ENCODE data around the gene SCN2B.
"Not testable (repeated sequence)": the region's sequence is repeated elsewhere in the genome, so short reads cannot be mapped to it uniquely, and the experiment has no call there.

SCN2B gene

GRCh38 chr11:118193910-118194566 is 17.6 kb upstream of the SCN2B start:
- ChIA-PET CTCF (no interaction called here), POLR2A (ENCODE audit: low non-redundant PET) (interaction anchor here (0.6 kb wide), 1 partner anchor 42 kb away, joined by 4 read pairs; the partner anchor contains the start of gene SCN4B)
- TF ChIP-seq CTCF (conservative IDR thresholded peaks at IDR 0.05; ENCODE audit: low read depth), result no peak
- H3K27ac ChIP-seq, result no peak overlapping the region
- DNase-seq (ENCODE audit: low spot score), result no peak

- POLR2A ChIA-PET (ENCODE audit: low non-redundant PET); DNase-seq (ENCODE audit: low spot score); H3K27ac ChIP-seq: not testable (repeated sequence)
- CTCF ChIA-PET, result interaction anchor here (1.5 kb wide), 1 partner anchor 21 kb away, joined by 7 read pairs; no protein-coding TSS in a partner anchor
Observed at GRCh38 chr11:118192817-118193216, 16.4 kb upstream of the SCN2B start.

GRCh38 chr11:118190942-118191506 is 14.6 kb upstream of the SCN2B start:
- H3K27ac ChIP-seq; POLR2A ChIA-PET (ENCODE audit: low non-redundant PET); DNase-seq (ENCODE audit: low spot score): not testable (repeated sequence)
- CTCF ChIA-PET, result interaction anchor here (1.5 kb wide), 1 partner anchor 19 kb away, joined by 7 read pairs; no protein-coding TSS in a partner anchor

- POLR2A ChIA-PET (ENCODE audit: low non-redundant PET), result no interaction called here
- H3K27ac ChIP-seq, result no peak overlapping the region
- no peak for DNase-seq (ENCODE audit: low spot score)
- CTCF ChIA-PET, result interaction anchor here (2.0 kb wide), 1 partner anchor 15 kb away, joined by 8 read pairs; no protein-coding TSS in a partner anchor
- TF ChIP-seq CTCF (conservative IDR thresholded peaks at IDR 0.05; ENCODE audit: low read depth), result no peak
Observed at GRCh38 chr11:118186346-118187107, 10.1 kb upstream of the SCN2B start.

- ChIA-PET POLR2A (ENCODE audit: low non-redundant PET) (no interaction called here), CTCF (interaction anchor here (0.8 to 2.0 kb wide), 2 partner anchors 10 to 14 kb away, joined by 4 to 8 read pairs; no protein-coding TSS in a partner anchor)
- DNase-seq (ENCODE audit: low spot score), result no peak
- no peak overlapping the region for H3K27ac ChIP-seq
- TF ChIP-seq CTCF (conservative IDR thresholded peaks at IDR 0.05; ENCODE audit: low read depth), result no peak
Observed at GRCh38 chr11:118184784-118185579, 8.5 kb upstream of the SCN2B start.

GRCh38 chr11:118183691-118184090 is 7.3 kb upstream of the SCN2B start:
- H3K27ac ChIP-seq; DNase-seq (ENCODE audit: low spot score); POLR2A ChIA-PET (ENCODE audit: low non-redundant PET): not testable (repeated sequence)
- CTCF ChIA-PET, result interaction anchor here (0.6 kb wide), 1 partner anchor 280 kb away, joined by 3 read pairs; no protein-coding TSS in a partner anchor

- ChIA-PET CTCF (interaction anchor here (0.6 to 2.5 kb wide), 5 partner anchors 9 to 54 kb away, joined by 3 to 23 read pairs (median 3); no protein-coding TSS in a partner anchor), POLR2A (ENCODE audit: low non-redundant PET) (no interaction called here)
- no peak for TF ChIP-seq CTCF (conservative IDR thresholded peaks at IDR 0.05; ENCODE audit: low read depth)
- DNase-seq (ENCODE audit: low spot score), result peak; percentile 34
- peak overlapping the region; percentile 10; the same call in 1 of the 2 replicates for H3K27ac ChIP-seq
Observed at GRCh38 chr11:118180300-118180703, 3.9 kb upstream of the SCN2B start.

Measured in RWPE1 (cell line).